Nephron (organoid): Measurements from ENCODE around the gene FAM131C.

Source experiments
- H3K27ac Mint-ChIP-seq, 3 experiments: 2 replicates each; pipeline ENCODE4 v1.8.0; 2020; ENCODE audit warnings: mixed read lengths in 3 of 3, mild to moderate bottlenecking in 2 of 3, moderate library complexity in 1 of 3
- H3K27me3 Mint-ChIP-seq: 2 replicates; pipeline ENCODE4 v1.8.0; 2021; ENCODE audit warnings: low read depth, mild to moderate bottlenecking, moderate library complexity, mixed read lengths
- H3K36me3 Mint-ChIP-seq: 2 replicates; pipeline ENCODE4 v1.8.0; 2020; ENCODE audit warnings: low read depth, mixed read lengths
- H3K4me1 Mint-ChIP-seq: 2 replicates; pipeline ENCODE4 v1.8.0; 2020; ENCODE audit warnings: mixed read lengths
- H3K4me3 Mint-ChIP-seq, 3 experiments: 2 replicates each; pipeline ENCODE4 v1.8.0; 2020; ENCODE audit warnings: mild to moderate bottlenecking in 3 of 3, mixed read lengths in 3 of 3, moderate library complexity in 2 of 3
- H3K9me3 Mint-ChIP-seq: 2 replicates; pipeline ENCODE4 v1.8.0; 2020; ENCODE audit warnings: mixed read lengths
- CTCF ChIP-seq, 3 experiments: fragments of 200-600 bp; sonication (generic); IDR thresholded peaks; one replicate each; pipeline ENCODE4 v1.5.0; 2021; ENCODE audit warnings: antibody characterized with exemption in 3 of 3; ENCODE audit not compliant: unreplicated experiment in 3 of 3

The FAM131C gene

GRCh38 chr1:16099412-16099811 lies 26.0 kb upstream of the FAM131C start:
- Mint-ChIP-seq H3K4me3 (no peak overlapping the region), H3K4me1 (no peaks in the 10 kb centered on the region), H3K9me3 (peaks cover 8% of the 10 kb centered on the region), H3K27me3 (peaks cover 28% of the 10 kb centered on the region), H3K27ac (no peak overlapping the region), H3K36me3 (no peaks in the 10 kb centered on the region)
- TF ChIP-seq CTCF (IDR thresholded peaks at IDR 0.05; ENCODE audit: unreplicated experiment in 3 of 3), result no peak

GRCh38 chr1:16095447-16095846 lies 22.0 kb upstream of the FAM131C start:
- Mint-ChIP-seq H3K9me3 (peaks cover 3% of the 10 kb centered on the region), H3K4me1 (peaks cover 5% of the 10 kb centered on the region), H3K4me3 (no peak overlapping the region), H3K27me3 (peaks cover 31% of the 10 kb centered on the region), H3K36me3 (no peaks in the 10 kb centered on the region), H3K27ac (peak overlapping the region in 1 of 3 experiments; percentile 51)
- TF ChIP-seq CTCF (IDR thresholded peaks at IDR 0.05; ENCODE audit: unreplicated experiment in 3 of 3), result no peak

- H3K27ac Mint-ChIP-seq, result no peak overlapping the region
- H3K36me3 Mint-ChIP-seq, result no peaks in the 10 kb centered on the region
- TF ChIP-seq CTCF (IDR thresholded peaks at IDR 0.05; ENCODE audit: unreplicated experiment in 3 of 3), result no peak
- H3K27me3 Mint-ChIP-seq, result peaks cover 31% of the 10 kb centered on the region
- peaks cover 5% of the 10 kb centered on the region for H3K4me1 Mint-ChIP-seq
- H3K9me3 Mint-ChIP-seq, result no peaks in the 10 kb centered on the region
- peak overlapping the region in 1 of 3 experiments; percentile 32 for H3K4me3 Mint-ChIP-seq
Observed at GRCh38 chr1:16094453-16095158, 21.2 kb upstream of the FAM131C start.

- Mint-ChIP-seq H3K4me1 (peaks cover 5% of the 10 kb centered on the region), H3K36me3 (no peaks in the 10 kb centered on the region), H3K9me3 (no peaks in the 10 kb centered on the region), H3K4me3 (no peak overlapping the region), H3K27me3 (peaks cover 31% of the 10 kb centered on the region), H3K27ac (no peak overlapping the region)
- TF ChIP-seq CTCF (IDR thresholded peaks at IDR 0.05; ENCODE audit: unreplicated experiment in 3 of 3), result no peak
Observed at GRCh38 chr1:16093611-16094010, 20.2 kb upstream of the FAM131C start.

GRCh38 chr1:16092923-16093511 lies 19.6 kb upstream of the FAM131C start:
- Mint-ChIP-seq H3K27me3 (peaks cover 31% of the 10 kb centered on the region), H3K9me3 (no peaks in the 10 kb centered on the region), H3K27ac (no peak overlapping the region), H3K36me3 (no peaks in the 10 kb centered on the region), H3K4me1 (peaks cover 5% of the 10 kb centered on the region), H3K4me3 (no peak overlapping the region)
- no peak for TF ChIP-seq CTCF (IDR thresholded peaks at IDR 0.05; ENCODE audit: unreplicated experiment in 3 of 3)
